ENCODE measurements around the gene KLRF2. TPM values are rescaled to one million over a fixed set of nuclear protein-coding genes. Genes with fewer than 3 reads are reported as not detected.

The KLRF2 gene
- total RNA-seq, 1 donor from 2014 or later: not detected

GRCh38 chr12:9925705-9926393, 44.6 kb downstream of the KLRF2 start:
- intact Hi-C loops (cut with DNase I): loop anchor here (2.0 to 5.0 kb wide), 2 partner anchors 109 to 175 kb away; no protein-coding TSS in a partner anchor
- DNase-seq (ENCODE audit: missing footprints) (no peak), ATAC-seq (peak; percentile 23)

GRCh38 chr12:9926876-9927275, 45.6 kb downstream of the KLRF2 start:
- ATAC-seq: no peak
- intact Hi-C loops (cut with DNase I): loop anchor here (5.0 kb wide), 1 partner anchor 110 kb away; no protein-coding TSS in a partner anchor
- no peak for DNase-seq (ENCODE audit: missing footprints)

GRCh38 chr12:9928607-9929006, 47.3 kb downstream of the KLRF2 start:
- no peak for DNase-seq (ENCODE audit: missing footprints)
- intact Hi-C loops (cut with DNase I): loop anchor here (5.0 kb wide), 1 partner anchor 111 kb away; no protein-coding TSS in a partner anchor
- ATAC-seq: no peak

GRCh38 chr12:9931245-9931644, 50.0 kb downstream of the KLRF2 start:
- ATAC-seq (no peak), DNase-seq (ENCODE audit: missing footprints) (no peak)
- intact Hi-C loops (cut with DNase I): no loop called here

- intact Hi-C loops (cut with DNase I): no loop called here
- DNase-seq (ENCODE audit: missing footprints) (no peak), ATAC-seq (no peak)
These were observed 51.0 kb downstream of the KLRF2 start, which contains the start of gene CLEC2A for GRCh38 chr12:9932270-9932669. Gene CLEC2A, minus strand, starts transcription at chr12:9932370. Its CDS starts 41 bp downstream, at chr12:9932329.

GRCh38 chr12:9933958-9934357, 52.7 kb downstream of the KLRF2 start:
- no peak for ATAC-seq
- no peak for DNase-seq (ENCODE audit: missing footprints)
- intact Hi-C loops (cut with DNase I): no loop called here

- intact Hi-C loops (cut with DNase I): no loop called here
These were observed 53.7 kb downstream of the KLRF2 start for GRCh38 chr12:9935026-9935425.

GRCh38 chr12:9936591-9936990, 55.3 kb downstream of the KLRF2 start:
- DNase-seq (ENCODE audit: missing footprints): no peak
- intact Hi-C loops (cut with DNase I): no loop called here
- no peak for ATAC-seq

More at GRCh38 chr12:9935026-9935425, 53.7 kb downstream of the KLRF2 start:
- DNase-seq (ENCODE audit: missing footprints) (no peak), ATAC-seq (no peak)

GRCh38 chr12:9940375-9940774, 59.1 kb downstream of the KLRF2 start:
- no peak for DNase-seq (ENCODE audit: missing footprints)
- intact Hi-C loops (cut with DNase I): no loop called here
- ATAC-seq: no peak

GRCh38 chr12:9941838-9942237, 60.5 kb downstream of the KLRF2 start:
- ATAC-seq: no peak
- no peak for DNase-seq (ENCODE audit: missing footprints)
- intact Hi-C loops (cut with DNase I): no loop called here

GRCh38 chr12:9943240-9943639, 62.0 kb downstream of the KLRF2 start:
- no peak for DNase-seq (ENCODE audit: missing footprints)
- ATAC-seq: no peak
- intact Hi-C loops (cut with DNase I): no loop called here

- no peak for ATAC-seq
- no peak for DNase-seq (ENCODE audit: missing footprints)
- intact Hi-C loops (cut with DNase I): no loop called here
These were observed 63.1 kb downstream of the KLRF2 start for GRCh38 chr12:9944391-9944790.

Other genes with a start within 250 kb of the KLRF2 start
- gene CLEC2D, start 211.8 kb upstream of the KLRF2 start, total RNA-seq: 3.0 TPM
- 0.76 TPM for gene CLECL1, start 148.4 kb upstream of the KLRF2 start, total RNA-seq
- gene CD69, start 120.6 kb upstream of the KLRF2 start, total RNA-seq: 0.32 TPM
- 0.24 TPM for gene KLRF1, start 54.0 kb upstream of the KLRF2 start, total RNA-seq
- 6.8 TPM for gene CLEC2B, start 12.1 kb upstream of the KLRF2 start, total RNA-seq
- gene CLEC2A, start 50.9 kb downstream of the KLRF2 start, total RNA-seq: not detected
- gene CLEC12A, start 89.9 kb downstream of the KLRF2 start, total RNA-seq: 6.5 TPM
- not detected for gene CLEC1B, start 117.6 kb downstream of the KLRF2 start, total RNA-seq
- not detected for gene CLEC12B, start 129.1 kb downstream of the KLRF2 start, total RNA-seq
- gene CLEC9A, start 149.2 kb downstream of the KLRF2 start, total RNA-seq: not detected
- gene CLEC1A, start 217.5 kb downstream of the KLRF2 start, total RNA-seq: 3.7 TPM
- 3.1 TPM for gene CLEC7A, start 248.7 kb downstream of the KLRF2 start, total RNA-seq

All from Right ventricle myocardium inferior (tissue), 1 donor.